ENCODE measurements around the gene KCTD13. TPM values are rescaled to one million over a fixed set of nuclear protein-coding genes. Genes with fewer than 3 reads are reported as not detected.

The KCTD13 gene
- total RNA-seq, 1 experiment from 2014 or later = 40.7 TPM

- H3K4me1 ChIP-seq (ENCODE audit: control insufficient read depth in 1 of 2, insufficient read depth in 2 of 2, low read length in 2 of 2) = peaks cover 27 to 34% of the 10 kb centered on the region in 2 experiments
- ChIA-PET RAD21 (ENCODE audit: low non-redundant PET in 1 of 2, low total read pairs in 2 of 2, uncharacterized antibody in 2 of 2, unreplicated experiment in 2 of 2) (no interaction called here), CTCF (no interaction called here), POLR2A (no interaction called here)
- no peaks in the 10 kb centered on the region for H3K9me3 ChIP-seq (ENCODE audit: control insufficient read depth in 1 of 2, insufficient read depth in 1 of 2, low read depth in 1 of 2, low read length in 2 of 2)
- no peak for DNase-seq (ENCODE audit: low read depth, low spot score)
- no peak for ATAC-seq
- H3K27ac ChIP-seq (ENCODE audit: low read depth, low read length) = no peak overlapping the region
- no peak overlapping the region for H3K4me3 ChIP-seq (replicated peaks in 1 of 2; ENCODE audit: low read depth in 1 of 2, low read length in 2 of 2)
- no peaks in the 10 kb centered on the region for H4K20me1 ChIP-seq (ENCODE audit: insufficient read depth)
- no TSS peak for BruUV-seq (replicated peaks)
- H3K79me2 ChIP-seq (ENCODE audit: insufficient read depth, low read length) = no peaks in the 10 kb centered on the region
- intact Hi-C loops (cut with micrococcal nuclease) = no loop called here
- H3K4me2 ChIP-seq (ENCODE audit: low read length) = no peak overlapping the region
- no peak overlapping the region for H3K9ac ChIP-seq (ENCODE audit: low read length)
- H3K27me3 ChIP-seq (ENCODE audit: insufficient read depth, low read length) = no peaks in the 10 kb centered on the region
- no peak overlapping the region for H2AFZ ChIP-seq (ENCODE audit: low read depth, low read length, poor library complexity, severe bottlenecking)
- H3K9me2 ChIP-seq (ENCODE audit: insufficient read depth) = no peaks in the 10 kb centered on the region
- H3K36me3 ChIP-seq (ENCODE audit: control insufficient read depth in 1 of 2, insufficient read depth in 2 of 2, low read length in 2 of 2) = no peaks in the 10 kb centered on the region
- no peak for TF ChIP-seq ZFX (IDR thresholded peaks at IDR 0.05)
- TF ChIP-seq ZNF274 (IDR thresholded peaks at IDR 0.05; ENCODE audit: low read depth, low read length) = no peak
- no peak for TF ChIP-seq EZH2phosphoT487 (IDR thresholded peaks at IDR 0.05; ENCODE audit: borderline replicate concordance)
- TF ChIP-seq RAD21 (IDR thresholded peaks at IDR 0.05; ENCODE audit: low read depth) = no peak
- TF ChIP-seq ELF1 (IDR thresholded peaks at IDR 0.05; ENCODE audit: borderline replicate concordance, low read depth) = no peak
- TF ChIP-seq YY1 (IDR thresholded peaks at IDR 0.05; ENCODE audit: extremely low read depth, insufficient replicate concordance, low read depth, low read length) = no peak
- TF ChIP-seq SRF (IDR thresholded peaks at IDR 0.05; ENCODE audit: low read depth) = no peak
- TF ChIP-seq SP1 (IDR thresholded peaks at IDR 0.05; ENCODE audit: low read depth) = no peak
- TF ChIP-seq, protein P1, sequence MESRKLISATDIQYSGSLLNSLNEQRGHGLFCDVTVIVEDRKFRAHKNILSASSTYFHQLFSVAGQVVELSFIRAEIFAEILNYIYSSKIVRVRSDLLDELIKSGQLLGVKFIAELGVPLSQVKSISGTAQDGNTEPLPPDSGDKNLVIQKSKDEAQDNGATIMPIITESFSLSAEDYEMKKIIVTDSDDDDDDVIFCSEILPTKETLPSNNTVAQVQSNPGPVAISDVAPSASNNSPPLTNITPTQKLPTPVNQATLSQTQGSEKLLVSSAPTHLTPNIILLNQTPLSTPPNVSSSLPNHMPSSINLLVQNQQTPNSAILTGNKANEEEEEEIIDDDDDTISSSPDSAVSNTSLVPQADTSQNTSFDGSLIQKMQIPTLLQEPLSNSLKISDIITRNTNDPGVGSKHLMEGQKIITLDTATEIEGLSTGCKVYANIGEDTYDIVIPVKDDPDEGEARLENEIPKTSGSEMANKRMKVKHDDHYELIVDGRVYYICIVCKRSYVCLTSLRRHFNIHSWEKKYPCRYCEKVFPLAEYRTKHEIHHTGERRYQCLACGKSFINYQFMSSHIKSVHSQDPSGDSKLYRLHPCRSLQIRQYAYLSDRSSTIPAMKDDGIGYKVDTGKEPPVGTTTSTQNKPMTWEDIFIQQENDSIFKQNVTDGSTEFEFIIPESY (IDR thresholded peaks at IDR 0.05; ENCODE audit: extremely low read depth, insufficient replicate concordance, low read length) = no peak
- no peak for TF ChIP-seq CBX3 (IDR thresholded peaks at IDR 0.05; ENCODE audit: low read depth)
- no peak for TF ChIP-seq POLR2AphosphoS5 (IDR thresholded peaks at IDR 0.05; ENCODE audit: low read depth, low read length)
- TF ChIP-seq MAX (IDR thresholded peaks at IDR 0.05) = no peak
- no peak for TF ChIP-seq CEBPB (IDR thresholded peaks at IDR 0.05; ENCODE audit: low read depth)
These were observed 21.9 kb upstream of the KCTD13 start for GRCh38 chr16:29947897-29948296.

All from HCT116 (cell line).